GM19351 (cell line): ENCODE results near the gene NCEH1.
"Not testable (repeated sequence)": the region's sequence is repeated elsewhere in the genome, so short reads cannot be mapped to it uniquely, and the experiment has no call there.

Experiments used
- ATAC-seq: cut with Tn5 transposase; IDR thresholded peaks from one replicate; pipeline ENCODE4 v1.9.1; 2021; ENCODE audit warnings: mild to moderate bottlenecking, moderate library complexity; ENCODE audit not compliant: unreplicated experiment

The NCEH1 gene, protein sequence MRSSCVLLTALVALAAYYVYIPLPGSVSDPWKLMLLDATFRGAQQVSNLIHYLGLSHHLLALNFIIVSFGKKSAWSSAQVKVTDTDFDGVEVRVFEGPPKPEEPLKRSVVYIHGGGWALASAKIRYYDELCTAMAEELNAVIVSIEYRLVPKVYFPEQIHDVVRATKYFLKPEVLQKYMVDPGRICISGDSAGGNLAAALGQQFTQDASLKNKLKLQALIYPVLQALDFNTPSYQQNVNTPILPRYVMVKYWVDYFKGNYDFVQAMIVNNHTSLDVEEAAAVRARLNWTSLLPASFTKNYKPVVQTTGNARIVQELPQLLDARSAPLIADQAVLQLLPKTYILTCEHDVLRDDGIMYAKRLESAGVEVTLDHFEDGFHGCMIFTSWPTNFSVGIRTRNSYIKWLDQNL

DNA sequence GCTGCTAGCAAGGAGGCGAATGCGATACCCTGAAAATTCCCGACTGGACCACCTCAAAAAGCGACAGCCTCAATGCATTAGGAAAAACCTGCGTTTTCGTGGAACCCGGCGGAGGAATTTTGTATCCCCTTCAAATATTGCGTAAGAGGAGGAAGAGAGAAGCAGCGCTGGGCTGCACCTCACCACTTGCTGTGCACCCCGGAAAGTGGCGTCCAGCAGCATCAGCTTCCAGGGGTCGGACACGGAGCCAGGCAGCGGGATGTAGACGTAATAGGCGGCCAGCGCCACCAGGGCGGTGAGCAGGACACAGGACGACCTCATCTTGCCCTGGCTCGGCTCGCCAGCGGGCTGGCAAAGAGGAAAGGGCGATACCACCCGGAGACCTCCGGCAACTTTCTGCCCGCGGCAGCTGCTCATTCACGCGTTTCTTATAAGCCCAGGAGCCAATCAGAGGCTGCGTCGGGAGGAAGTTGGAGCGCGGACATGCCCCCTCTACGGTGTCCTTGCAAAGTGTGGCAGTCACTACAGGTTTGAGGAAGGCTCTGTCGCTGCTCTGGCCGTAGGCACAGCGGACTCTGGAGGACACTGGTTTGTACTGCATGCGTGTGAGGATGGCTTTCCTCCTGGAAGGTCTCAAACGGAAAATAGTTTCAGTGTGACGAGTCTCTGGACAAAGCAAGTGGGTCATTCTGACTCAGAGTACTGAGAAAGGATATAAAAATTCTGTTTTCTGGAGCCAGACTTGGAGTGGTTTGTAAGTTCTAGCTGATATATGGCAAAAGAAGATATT lies at the start of gene NCEH1:
NCEH1 (minus strand) TSS at position 404 of the 790 bp plus-strand sequence; CDS start at position 321, 83 bp downstream.
- peak; percentile 98 for ATAC-seq

DNA sequence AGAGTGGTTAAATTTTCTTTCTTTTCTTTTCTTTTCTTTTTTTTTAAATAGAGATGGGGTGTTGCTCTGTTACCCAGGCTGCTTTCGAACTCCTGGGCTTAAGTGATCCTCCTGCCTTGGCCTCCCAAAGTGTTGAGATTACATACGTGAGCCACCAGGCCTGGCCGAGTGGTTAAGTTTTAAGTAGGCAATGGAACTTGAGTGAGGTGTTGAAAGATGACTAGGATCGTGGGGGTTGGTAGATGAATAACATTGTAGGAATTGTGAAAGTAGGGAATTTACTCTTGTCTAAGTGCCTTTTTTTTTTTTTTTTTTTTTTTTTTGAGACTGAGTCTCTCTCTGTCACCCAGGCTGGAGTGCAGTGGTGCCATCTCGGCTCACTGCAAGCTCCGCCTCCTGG lies 49.5 kb upstream of the NCEH1 start:
- ATAC-seq, result not testable (repeated sequence)

DNA sequence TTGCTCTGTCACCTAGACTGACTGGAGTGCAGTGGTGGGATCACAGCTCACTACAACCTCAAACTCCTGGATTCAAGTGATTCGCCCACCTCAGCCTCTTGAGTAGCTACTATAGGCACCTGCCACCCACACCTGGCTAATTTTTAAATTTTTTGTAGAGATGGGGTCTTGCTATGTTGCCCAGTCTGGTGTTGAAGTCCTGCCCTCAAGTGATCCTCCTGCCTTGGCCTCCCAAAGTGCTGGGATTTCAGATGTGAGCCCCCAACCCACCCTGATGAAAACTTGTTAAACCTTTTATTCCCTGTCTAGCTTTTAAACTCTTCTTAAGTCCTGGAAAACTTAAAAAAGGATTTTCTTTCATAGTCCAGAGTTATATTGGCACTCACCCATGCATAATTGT lies 42.3 kb upstream of the NCEH1 start:
- ATAC-seq, result no peak

DNA sequence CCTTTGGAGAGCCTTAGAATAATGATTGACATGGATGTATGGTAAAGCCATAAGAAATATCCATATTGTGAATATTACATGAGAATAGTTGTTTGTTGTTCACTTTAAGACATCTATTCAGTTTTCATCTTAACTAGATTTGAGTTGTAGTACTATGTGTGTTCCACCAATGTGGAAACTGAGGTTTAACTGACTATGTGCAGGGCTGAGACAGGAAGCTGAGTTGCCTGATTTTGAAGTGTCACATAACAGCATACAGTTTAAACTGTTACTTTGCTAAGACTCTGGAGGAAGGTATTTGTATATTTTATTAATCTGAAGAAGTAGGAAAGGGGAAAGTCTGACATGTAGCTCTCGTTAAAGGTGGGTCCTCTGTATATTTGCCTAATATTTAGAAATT lies 41.8 kb upstream of the NCEH1 start:
- no peak for ATAC-seq

DNA sequence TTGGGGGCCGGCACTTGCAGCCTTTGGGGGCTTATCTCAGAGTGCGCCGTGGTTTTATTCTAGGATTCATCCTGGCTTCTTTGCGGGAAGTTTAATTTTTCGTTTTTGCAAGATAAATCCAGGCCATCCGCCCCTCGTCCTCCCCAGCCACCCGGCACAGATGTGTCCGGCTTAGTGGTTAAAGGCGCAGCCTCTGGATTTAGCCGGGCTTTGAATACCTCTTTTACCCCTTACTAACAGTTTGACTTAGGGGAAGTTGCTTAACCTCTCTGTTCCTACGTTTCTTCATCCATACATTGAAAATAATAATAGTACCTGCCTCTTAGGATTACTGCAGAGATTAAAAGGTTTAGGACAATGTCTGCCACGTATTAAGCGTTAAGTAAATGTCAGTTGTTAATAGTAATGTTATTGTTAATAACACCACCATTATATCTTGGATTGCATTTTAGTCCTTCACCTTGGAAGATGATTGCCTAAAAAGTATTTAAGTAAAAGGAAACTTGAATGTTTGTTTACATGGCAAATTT lies 40.4 kb upstream of the NCEH1 start:
- ATAC-seq, result peak; percentile 24

DNA sequence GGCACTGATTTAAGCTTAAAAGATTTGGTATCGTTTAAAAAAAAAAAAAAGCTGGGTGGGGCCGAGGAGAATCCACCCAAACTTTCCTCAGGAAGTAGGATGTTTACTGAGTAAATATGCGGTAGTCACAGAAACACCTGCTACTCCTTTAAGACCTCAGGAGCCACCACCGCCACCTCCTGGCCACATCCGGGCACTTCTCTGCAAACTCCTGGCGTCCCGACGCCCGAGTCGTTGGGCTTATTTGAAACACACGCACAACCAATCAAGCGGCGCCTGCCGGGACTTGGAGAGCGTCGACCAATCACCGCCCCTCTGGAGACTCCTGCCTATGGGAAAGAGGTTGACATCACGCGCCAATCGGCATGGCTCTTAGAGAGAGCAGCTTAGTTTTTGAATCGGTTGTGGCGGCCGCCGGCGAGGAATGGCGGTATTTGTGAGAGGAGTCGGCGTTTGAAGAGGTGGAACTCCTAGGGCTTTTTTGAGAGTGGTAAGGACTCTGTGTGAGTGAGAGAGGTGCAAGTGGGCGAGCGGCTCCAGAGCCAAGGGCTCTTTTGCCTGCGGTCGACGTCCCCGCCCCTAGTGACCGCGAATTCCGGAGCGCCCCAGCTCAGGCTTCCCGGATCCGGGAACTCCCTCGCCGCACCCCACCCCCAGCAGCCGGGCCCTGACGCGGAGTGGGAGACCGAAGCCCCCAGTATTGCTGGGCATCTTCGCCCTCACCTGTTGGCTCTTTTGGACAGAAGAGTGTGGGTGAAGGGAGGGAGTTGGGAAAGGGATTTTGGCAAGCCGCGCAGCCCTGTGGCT lies 39.7 kb upstream of the NCEH1 start, which contains the start of gene ECT2:
ECT2 (plus strand) TSS at position 359 of the 807 bp plus-strand sequence. CDS start 3,805 bp downstream, outside the sequence.
- peak; percentile 93 for ATAC-seq

DNA sequence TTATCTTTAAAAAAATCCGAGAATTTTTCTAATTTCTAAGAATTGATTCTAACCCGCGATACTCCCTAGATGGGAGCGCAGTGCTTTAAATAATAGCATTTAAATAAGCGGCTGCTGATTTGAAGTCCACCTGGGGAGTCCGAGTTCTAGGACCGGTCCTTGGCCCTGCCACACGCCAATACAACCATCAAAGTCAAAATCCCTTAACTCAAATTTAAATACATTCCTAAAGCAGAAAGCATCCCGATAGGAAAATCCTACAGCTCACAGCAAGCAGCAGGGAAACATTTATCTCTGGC lies 39.2 kb upstream of the NCEH1 start:
- no peak for ATAC-seq

DNA sequence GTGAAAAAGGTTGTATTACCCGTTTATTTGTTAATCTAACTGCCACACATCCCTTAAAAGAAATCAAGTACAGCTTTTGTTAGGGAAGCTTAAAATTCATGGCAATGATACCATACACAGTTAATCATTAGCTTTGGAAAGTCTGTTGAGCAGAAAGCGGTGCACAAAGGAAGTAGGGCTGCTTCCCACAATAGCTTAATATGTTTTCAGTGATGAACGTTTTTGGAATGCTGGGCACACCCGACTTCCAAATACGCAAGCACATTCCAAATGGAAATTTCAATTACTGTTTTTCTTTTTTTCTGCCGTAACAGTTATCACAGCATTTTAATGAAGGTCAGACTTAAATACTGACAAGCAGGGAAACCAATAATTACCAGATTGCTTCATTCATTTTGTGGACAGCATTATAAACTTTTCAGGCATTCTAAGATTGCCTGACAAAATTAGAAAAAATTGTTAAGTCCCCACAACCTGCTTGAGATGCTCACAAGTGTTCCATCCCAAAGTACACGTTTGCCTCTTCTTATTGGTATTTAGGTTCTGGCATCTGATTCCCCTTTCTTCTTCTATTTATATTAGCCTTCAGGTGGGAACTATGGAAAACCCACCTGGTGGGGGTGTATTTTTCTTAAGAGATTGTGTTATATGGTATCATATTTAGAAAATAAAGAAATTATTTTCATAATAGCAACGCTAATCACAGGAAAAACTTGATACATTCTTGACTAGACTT lies 38.5 kb upstream of the NCEH1 start:
- ATAC-seq, result no peak

DNA sequence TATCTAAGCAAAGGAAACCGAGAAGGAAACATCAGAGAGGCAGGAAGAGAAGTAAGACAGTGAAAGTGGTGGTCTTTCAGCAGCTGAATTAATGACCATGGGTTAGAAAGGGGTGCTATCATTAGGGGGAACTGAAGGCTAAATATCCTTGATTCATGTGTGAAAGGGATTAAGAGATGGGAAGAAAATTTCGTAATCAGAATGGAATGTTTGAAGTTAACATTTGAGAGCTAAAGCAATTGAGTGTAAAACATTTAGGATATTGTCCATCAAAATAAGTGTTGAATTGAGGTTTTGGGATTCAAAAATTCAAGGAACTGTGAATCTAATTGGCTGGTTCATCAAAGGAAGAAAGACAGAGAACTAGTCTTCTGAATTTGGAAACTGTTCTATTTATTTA lies 35.6 kb upstream of the NCEH1 start:
- no peak for ATAC-seq

DNA sequence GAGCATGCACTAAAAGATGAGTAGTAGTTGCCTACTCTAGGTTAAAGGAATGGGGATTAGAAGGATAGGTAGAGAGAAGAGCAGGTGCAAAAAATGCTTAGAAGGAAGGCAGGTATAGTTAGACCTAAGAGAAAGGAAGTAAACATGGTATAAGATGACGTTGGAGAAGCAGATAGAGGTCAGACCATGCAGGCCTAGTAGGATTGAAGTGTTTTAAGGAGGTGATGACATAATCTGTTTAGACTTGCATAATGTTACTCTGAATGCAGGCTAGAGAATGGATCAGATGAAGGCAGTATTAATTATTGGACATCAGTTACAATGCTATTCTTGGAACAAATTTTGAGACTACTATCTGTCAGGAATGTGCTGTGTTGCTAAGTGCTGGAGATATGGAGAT lies 28.6 kb upstream of the NCEH1 start:
- no peak for ATAC-seq

DNA sequence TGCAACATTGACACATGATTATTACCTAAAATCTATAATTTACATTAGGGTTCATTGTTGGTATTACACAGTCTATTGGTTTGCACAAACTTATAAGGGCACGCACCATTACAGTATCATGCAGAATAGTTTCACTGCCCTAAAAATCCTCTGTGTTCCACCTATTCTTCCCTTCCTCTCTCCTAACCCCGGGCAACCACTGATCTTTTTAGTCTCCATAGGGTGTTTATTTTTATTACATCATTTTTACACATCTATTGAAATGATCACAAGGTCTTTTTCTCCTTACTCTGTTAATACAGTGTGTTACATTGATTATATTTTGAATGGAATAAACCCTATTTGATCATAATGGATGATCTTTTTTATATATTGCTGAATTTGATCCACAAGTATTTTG lies 24.1 kb upstream of the NCEH1 start:
- no peak for ATAC-seq

DNA sequence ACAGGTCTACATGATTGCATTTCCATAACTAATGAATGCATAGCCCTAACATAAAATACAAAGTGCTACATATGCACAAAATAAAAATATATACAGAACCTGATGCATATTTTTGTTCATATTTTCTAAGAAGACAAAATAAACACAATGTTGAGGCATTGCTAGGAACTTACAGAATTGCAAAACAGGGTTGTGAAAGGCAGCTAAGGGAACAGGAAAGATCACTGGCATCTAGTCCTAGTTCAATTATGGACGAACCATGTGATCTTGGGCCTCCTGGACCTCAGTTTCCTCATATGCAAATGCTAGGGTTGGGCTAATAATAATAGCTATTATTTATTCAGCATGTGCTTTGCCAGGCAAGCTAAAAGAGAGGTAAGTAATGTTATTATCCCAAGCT lies 15.5 kb upstream of the NCEH1 start:
- no peak for ATAC-seq

DNA sequence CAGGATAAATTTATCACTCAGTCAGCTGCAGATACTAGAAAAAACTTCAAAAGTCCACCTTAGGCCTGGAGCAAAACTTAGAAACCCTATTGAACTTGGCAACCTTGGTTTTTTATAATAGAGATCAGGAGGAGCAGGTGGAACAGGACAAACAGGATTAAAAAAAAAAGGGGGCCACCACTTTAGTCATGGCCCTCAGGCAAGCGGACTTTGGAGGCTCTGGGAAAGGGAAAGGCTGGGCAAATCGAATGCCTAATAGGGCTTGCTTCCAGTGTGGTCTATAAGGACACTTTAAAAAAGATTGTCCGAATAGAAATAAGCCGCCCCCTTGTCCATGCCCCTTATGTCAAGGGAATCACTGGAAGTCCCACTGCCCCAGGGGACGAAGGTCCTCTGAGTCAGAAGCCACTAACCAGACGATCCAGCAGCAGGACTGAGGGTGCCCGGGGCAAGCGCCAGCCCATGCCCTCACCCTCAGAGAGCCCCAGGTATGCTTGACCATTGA lies 11.7 kb upstream of the NCEH1 start:
- ATAC-seq, result not testable (repeated sequence)

DNA sequence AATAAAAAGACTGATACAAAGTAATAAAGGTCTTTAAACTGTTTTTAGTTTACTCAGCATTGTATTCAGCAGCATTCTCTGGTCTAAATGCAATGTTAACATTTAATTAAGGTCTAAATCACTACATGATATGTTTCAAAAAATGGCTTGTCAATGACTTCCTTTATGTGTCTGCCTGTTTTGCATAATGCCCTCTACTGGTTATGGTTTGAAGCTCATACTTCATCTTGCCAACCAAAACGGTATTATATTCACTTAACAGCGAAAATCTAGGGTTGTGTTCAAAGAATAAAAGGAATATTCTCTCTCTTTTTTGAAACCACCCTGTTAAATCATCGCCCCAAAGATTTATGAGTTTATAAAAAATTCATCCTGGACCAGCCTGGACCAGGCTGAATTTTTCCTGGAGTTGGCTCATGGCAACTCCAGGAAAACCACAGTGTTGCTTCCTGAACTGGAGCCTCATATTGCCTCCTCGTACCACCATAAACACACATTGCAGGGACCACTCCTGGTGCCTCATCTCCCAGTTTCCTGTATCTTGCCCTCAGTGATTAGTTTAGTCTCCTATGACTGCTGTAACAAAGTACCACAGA lies 6.7 kb upstream of the NCEH1 start:
- peak; percentile 68 for ATAC-seq

DNA sequence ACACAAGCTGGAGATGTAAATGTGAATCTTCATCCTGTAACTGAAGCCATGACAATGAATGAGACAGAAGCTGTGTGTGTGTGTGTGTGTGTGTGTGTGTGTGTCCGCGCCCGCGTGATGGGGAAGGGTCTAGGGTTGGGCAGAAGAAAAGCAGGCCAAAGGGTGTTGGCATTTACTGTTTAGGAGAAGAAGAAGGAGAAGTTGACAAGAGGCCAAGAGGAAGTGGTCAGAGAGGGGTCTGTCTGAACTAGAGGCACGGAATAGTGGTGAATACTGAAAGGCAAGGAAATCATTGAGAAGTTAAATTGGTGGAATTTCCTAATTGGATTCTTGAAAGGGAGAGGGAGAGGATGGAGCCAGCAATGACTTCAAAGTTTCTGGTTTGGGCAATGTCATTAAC lies 5.6 kb upstream of the NCEH1 start:
- ATAC-seq, result no peak

DNA sequence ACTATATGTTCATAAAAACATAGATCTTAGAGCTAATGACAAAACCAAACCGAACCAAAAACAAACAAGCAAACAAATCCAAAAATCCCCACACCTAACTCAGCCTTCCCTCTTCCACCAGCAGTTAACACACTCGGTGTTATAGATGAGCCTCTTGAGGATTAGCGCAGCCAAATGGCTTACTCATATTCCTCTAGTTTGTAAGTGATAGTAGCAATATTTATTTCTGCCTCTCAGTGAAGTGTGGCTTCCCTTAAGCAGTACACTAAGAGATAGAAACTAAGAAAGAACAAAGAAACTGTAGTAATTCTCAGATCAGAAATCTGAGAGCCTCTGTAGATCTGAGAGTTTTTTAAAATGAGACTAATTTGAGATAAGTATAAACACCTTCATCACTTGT lies 2.4 kb upstream of the NCEH1 start:
- ATAC-seq, result no peak

DNA sequence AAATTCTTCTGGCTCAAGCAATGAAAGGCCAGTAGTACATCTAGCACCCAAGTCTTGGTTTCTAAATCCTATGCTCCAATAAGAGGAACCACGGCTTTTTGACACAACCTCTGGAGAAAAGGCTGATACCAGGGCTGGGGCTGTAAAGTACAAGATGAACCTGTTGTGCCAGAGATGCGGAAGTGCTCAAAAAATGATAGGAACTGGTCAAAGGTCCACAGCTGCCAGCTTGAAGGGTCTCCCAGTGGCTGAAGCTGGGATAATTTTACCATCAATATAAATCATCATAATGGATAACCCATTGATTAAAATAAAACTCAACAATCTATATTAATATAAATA lies 558 bp upstream of the NCEH1 start:
- peak; percentile 18 for ATAC-seq

DNA sequence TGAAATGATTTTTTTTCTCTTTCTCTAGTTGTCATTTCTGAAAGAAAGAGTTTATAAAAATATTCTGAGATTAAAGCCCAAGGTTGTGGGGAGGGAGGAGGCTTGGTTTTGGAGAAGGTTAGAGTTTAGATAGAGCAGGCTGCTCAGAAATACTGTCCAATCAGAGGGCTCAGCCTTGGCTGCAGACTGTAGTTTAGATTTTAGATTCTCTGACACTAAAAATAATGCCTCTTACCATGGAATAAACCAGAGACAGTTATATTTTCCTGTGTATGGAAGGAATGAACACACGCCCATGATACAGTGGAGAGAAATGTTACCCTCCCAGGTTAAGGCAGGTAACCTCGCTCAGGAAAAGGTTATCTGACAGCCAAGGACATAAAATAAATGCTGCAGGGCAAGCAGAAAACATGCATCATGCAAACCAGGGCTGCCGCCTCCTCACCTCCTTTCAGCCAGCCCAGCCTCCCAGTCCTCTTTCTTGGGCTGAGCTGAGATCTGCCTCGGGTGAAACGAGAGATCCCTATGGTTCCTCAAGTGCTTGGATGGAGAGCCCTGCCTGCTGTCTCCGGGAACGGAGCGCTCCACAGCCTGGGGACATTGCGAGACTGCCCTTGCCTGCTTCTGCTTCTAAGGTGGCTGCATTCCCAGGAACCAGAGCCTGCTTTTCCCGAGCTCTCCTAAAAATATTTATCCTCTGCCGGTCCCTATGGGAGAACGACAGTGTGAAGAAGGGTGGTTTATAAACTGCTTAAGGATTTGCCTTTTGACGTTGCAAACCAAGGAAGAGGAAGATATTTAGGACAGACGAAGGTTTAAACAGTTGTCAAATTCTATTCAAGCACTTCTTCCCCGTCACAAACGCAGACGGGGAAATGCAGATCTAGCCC lies 848 bp downstream of the NCEH1 start:
- no peak for ATAC-seq
